ENCODE data around the gene PLCL2.
"Not testable (repeated sequence)": the region's sequence is repeated elsewhere in the genome, so short reads cannot be mapped to it uniquely, and the experiment has no call there.

The PLCL2 gene

DNA sequence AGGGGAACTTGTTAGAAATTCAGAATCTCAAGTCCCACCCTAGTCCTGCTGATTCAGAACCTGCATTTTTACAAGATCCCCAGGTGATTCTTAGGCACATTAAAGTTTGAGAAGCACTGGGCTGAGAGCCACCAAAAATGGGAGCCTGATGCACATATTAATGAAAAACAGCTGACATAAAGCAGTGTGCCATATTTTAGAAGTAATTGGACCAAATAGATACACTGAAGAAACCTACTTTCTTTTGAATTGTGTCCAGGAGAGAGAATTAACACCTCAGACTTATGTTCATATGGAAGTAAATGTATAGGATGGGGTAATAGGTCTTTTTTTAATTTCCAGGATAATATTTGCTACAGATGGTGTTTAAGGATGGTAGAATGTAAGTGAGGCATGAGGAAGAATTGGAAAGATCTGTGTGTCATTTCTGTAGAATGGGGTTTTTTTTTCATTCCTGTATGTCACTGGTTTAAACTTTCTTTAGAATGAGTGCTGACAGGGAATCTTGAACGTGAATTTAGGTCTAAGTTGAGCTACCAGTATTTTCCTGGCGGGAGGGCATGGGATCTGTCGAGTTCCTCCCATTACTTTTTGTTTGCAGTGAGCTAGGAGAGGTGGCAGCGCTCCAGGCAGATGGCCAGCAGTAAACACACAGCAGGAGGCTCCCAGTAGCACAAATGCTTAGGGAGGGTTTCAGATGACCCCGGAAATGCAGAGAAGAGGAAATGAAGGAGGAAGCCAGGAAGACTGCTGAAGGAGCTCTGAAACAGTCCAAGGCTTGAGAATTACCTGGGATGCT lies 185.6 kb downstream of the PLCL2 start:
- no peak for DNase-seq (ENCODE audit: low read depth in 3 of 3, low spot score in 1 of 3)

DNA sequence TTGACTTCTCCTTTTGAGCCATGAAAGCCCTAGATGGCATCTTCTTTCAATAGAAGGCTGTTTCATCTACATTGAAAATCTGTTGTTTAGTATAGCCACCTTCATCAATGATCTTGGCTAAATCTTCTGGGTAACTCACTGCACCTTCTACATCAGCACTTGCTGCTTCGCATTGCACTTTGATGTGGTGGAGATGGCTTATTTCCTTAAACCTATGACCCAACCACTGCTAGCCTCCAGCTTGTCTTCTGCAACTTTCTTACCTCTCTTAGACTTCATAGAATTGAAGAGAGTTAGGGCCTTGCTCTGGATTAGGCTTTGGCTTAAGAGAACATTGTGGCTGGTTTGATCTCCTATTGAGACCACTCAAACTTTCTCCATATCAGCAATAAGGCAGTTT lies 189.8 kb downstream of the PLCL2 start:
- DNase-seq (ENCODE audit: low read depth in 3 of 3, low spot score in 1 of 3) = no peak

DNA sequence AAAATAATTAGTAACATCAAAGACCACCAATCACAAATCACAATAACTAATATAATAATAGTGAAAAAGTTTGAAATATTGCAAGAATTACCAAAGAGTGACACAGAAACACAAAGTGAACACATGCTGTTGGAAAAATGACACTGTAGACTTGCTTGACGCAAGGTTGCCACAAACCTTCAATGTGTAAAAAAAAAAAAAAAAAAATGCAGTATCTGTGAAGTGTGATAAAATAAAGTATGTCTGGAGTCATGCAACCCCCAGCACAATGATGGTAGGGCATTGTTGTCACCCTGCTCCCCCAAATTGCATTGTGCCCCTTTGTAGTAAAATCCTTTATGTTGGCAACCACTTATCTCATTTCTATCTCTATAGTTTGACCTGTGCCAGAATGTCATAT lies 190.6 kb downstream of the PLCL2 start:
- DNase-seq (ENCODE audit: low read depth in 3 of 3, low spot score in 1 of 3) = no peak

- no peak for DNase-seq (ENCODE audit: low read depth in 3 of 3, low spot score in 1 of 3)
Observed at GRCh38 chr3:17075907-17076306, 191.2 kb downstream of the PLCL2 start.

DNA sequence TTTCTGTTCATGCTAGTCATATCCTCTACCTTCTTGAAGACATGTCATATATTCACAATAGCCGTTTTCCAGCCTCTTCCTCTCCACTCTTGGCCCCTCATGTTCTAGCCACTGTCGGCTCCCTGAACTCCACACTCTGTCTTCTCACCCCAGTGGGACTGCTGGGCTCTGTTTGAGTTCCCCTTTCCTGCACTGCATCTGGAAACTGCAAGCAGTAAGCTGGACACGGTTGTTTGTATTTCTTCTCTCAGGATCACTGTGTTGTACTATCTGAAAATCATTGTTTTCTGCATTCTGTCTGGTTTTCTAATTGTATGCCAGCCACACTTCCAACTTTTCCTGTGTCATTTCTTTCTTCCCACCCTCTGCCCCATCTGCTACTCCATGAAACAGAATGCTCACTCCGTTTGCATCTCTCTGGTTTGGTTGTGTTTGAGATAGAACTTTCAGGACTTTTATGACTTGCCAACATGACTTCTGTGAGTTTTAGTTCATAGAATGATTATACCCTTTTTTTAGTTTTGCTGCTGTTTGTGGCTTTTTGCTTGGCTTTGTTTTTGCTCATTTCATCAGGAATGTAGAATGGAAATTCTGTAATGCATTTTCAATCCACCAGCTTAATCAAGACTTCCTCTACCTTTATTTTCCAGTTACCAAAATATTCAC lies 192.3 kb downstream of the PLCL2 start:
- DNase-seq (ENCODE audit: low read depth in 3 of 3, low spot score in 1 of 3) = no peak

- no peak for DNase-seq (ENCODE audit: low read depth in 3 of 3, low spot score in 1 of 3)
Observed at GRCh38 chr3:17077606-17078005, 192.9 kb downstream of the PLCL2 start.

DNA sequence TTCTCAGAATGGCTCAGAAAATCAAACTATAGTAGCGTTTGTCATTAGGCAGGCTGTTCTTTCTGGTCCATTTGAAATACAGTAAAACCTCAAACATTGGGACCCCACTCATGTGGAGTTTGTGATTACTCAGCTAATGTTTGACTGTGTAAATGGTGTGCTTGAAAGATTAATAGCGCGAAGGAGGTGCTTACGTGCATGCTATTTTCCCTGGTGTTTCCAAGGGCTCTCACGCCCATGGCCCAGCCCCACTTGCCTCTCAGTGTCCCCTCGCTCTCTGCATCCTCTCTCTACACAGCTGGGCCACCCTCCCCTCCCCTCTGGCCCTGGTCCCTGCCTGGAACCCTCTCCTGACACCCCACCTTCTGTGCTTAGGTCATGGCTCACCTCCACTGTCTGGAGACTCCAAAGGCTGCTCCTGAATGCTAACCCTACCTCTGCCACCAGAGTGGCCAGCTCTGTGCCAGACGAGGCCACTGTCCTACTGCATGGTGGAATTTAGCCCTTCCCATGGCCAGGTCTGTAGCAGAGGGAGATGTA lies 194.2 kb downstream of the PLCL2 start:
- no peak for DNase-seq (ENCODE audit: low read depth in 3 of 3, low spot score in 1 of 3)

- no peak for DNase-seq (ENCODE audit: low read depth in 3 of 3, low spot score in 1 of 3)
Observed at GRCh38 chr3:17079933-17080332, 195.2 kb downstream of the PLCL2 start.

DNA sequence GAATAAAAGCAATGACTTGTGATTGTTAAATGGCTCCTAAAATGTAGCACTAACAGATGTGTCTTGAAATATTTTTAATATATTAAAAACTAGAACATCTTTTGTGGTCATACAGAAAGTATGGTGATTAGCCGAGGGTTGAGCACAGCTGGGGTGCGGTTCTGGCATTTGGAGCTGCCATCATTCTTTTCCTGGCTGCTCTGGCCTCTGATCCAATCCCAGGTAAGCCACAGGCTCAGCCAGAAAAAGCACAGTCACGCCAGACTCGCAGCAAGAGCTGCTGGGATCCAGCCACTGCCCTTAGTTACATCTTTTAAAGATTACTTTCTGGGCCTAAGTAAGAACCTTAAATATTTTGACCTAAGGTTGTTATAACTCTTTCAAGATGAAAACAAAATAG lies 196.8 kb downstream of the PLCL2 start:
- no peak for DNase-seq (ENCODE audit: low read depth in 3 of 3, low spot score in 1 of 3)

DNA sequence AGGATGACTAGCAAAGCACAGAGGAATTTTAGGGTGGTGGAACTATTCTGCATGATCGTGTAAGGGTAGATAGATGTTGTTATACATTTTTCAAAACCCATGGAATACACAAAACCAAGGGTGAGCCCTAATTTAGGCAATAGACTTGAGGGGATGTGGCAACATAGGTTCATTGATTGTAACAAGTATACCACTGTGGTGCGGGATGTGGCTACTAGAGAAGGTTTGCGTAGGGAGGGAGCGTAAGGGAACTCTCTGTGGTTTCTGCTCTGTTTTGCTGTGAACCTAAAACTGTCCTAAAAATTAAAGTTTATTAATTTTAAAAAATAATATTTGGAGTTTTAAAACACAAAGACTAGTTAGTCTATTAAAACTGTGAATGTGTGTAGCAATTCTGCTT lies 202.8 kb downstream of the PLCL2 start:
- no peak for DNase-seq (ENCODE audit: low read depth in 3 of 3, low spot score in 1 of 3)

DNA sequence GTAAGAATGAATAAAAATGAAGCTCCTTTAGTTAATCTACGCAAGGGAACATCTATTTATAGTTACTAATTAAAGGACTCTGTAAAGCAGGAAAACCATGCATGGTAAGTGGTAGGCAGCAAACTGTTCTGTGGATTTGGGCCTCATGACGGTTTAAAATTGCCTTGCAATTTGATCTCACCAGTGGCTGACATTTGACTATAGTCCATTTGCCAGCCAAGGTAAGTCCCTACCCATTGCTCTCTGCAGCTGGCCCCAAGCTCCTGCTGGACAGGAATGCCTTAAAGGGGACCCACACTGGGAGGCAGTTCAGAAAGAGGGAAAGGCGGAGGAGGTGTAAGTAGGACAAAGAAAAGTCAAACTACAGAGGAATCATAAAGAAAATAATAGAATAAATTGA lies 203.3 kb downstream of the PLCL2 start:
- no peak for DNase-seq (ENCODE audit: low read depth in 3 of 3, low spot score in 1 of 3)

DNA sequence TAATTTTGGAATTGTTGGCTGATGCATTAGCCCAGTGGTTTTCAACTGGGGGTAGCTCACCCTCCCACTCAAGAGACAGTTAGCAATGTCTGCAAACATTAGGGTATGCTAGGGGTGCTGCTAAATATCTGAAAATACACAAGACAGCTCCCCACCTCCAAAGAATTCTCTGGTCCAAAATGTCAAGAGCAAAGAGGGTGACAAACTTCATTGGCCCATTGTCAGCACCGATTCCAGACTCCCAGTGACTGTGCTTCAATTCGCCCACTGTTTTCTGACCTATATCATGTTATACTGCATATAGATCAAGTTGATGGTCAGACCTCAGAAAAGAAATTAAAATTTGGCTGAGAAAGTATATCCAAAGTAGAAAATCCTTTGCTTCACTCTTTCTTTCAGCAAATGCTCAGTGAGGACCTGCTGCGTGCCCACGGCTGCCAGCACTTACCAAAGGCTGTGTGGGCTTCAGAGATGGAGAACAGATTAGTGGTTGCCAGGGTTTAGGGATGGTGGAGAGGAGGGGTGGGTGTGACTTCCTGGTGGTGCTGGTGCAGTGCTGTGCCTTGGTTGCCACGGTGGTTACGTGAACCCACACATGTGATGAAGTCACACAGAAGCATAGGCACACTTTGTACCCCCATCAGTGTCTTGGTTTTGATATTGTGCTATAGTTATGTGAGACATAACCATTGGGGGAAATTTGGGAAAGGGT lies 204.0 kb downstream of the PLCL2 start:
- no peak for DNase-seq (ENCODE audit: low read depth in 3 of 3, low spot score in 1 of 3)

- no peak for DNase-seq (ENCODE audit: low read depth in 3 of 3, low spot score in 1 of 3)
Observed at GRCh38 chr3:17089314-17089700, 204.6 kb downstream of the PLCL2 start.

GRCh38 chr3:17090280-17090983 lies 205.7 kb downstream of the PLCL2 start:
- DNase-seq (ENCODE audit: low read depth in 3 of 3, low spot score in 1 of 3) = no peak

- DNase-seq (ENCODE audit: low read depth in 3 of 3, low spot score in 1 of 3) = no peak
Observed at GRCh38 chr3:17091910-17092582, 207.3 kb downstream of the PLCL2 start.

DNA sequence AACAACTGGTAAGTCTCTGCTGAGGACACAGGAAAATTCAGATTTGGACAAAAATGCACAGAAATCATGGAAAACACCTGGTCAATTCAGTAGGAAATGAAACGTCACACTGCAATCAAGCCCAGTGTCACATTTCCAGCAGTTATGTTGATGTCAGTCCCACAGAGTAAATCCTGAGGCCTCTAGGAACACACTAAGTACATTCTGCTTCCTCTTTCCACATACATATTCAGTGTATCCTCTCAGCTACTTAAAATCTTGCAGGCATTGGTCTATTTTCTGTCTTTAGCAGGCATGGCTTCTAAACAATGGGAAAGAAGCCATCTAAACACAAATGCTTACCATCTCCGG lies 207.8 kb downstream of the PLCL2 start:
- DNase-seq (ENCODE audit: low read depth in 3 of 3, low spot score in 1 of 3) = no peak

DNA sequence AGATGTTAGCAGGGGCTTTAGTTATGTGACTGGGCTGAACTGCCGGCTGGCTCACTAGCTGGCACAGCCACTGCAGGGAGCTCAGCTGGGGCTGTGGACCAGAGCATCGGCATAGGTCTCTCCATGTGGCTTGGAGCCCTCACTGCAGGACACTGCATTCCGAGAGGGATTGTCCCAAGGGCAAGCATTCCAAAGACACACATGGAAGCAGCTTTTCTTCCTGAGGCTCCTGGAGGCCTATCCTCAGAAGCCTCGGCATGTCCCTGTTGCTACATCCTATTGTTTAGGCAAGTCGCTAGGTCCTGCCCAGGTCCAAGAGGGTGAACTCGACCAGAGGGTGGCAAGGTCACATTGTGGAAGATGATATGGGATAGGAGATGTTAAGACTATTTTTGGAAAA lies 209.8 kb downstream of the PLCL2 start:
- no peak for DNase-seq (ENCODE audit: low read depth in 3 of 3, low spot score in 1 of 3)

GRCh38 chr3:17103579-17103978 lies 218.8 kb downstream of the PLCL2 start:
- DNase-seq (ENCODE audit: low read depth in 3 of 3, low spot score in 1 of 3) = no peak

- not testable (repeated sequence) for DNase-seq (ENCODE audit: low read depth in 3 of 3, low spot score in 1 of 3)
Observed at GRCh38 chr3:17106801-17107200, 222.0 kb downstream of the PLCL2 start.

- no peak for DNase-seq (ENCODE audit: low read depth in 3 of 3, low spot score in 1 of 3)
Observed at GRCh38 chr3:17110660-17111396, 226.1 kb downstream of the PLCL2 start.

Measured in stimulated activated CD4-positive, alpha-beta T cell treated with anti-CD3 and anti-CD28 coated beads, TNF-alpha, amount 100 ng/mL, for 1 hour (primary cell).